Activated naive CD4-positive, alpha-beta T cell treated with Interleukin-2 at 50 U/mL for 16 hours (primary cell): ENCODE results near the gene ATP6V1G2.
"Not testable (repeated sequence)": the region's sequence is repeated elsewhere in the genome, so short reads cannot be mapped to it uniquely, and the experiment has no call there.

Experiments
- DNase-seq: peaks from one replicate; pipeline ENCODE4 v3.0.0-alpha.2; 2020

Gene ATP6V1G2

GRCh38 chr6:31546339-31546957 is at the start of gene ATP6V1G2:
Gene ATP6V1G2 (minus strand): TSS chr6:31546608. CDS start chr6:31546559, 49 bp downstream.
- peak; percentile 90 for DNase-seq

- DNase-seq, result no peak
These were observed 46.0 kb upstream of the ATP6V1G2 start for GRCh38 chr6:31592396-31592771.

GRCh38 chr6:31590691-31591090 is 44.3 kb upstream of the ATP6V1G2 start:
- DNase-seq, result not testable (repeated sequence)

- no peak for DNase-seq
These were observed 42.7 kb upstream of the ATP6V1G2 start for GRCh38 chr6:31588871-31589650.

GRCh38 chr6:31587791-31588777 is 41.7 kb upstream of the ATP6V1G2 start:
- DNase-seq, result no peak

GRCh38 chr6:31586599-31587281 is 40.3 kb upstream of the ATP6V1G2 start:
- DNase-seq, result peak; percentile 22

- DNase-seq, result no peak
These were observed 39.6 kb upstream of the ATP6V1G2 start, which contains the start of gene LST1 for GRCh38 chr6:31586008-31586407. Gene LST1 (plus strand): TSS chr6:31586277. CDS start chr6:31587300, 1,023 bp downstream.

GRCh38 chr6:31585491-31585890 is 39.1 kb upstream of the ATP6V1G2 start:
- DNase-seq, result peak; percentile 42

- DNase-seq, result peak; percentile 59
These were observed 35.8 kb upstream of the ATP6V1G2 start, which contains the start of gene LTB for GRCh38 chr6:31582230-31582643. Gene LTB (minus strand): TSS chr6:31582424. CDS start chr6:31582417, 7 bp downstream.

- peak; percentile 15 for DNase-seq
These were observed 35.2 kb upstream of the ATP6V1G2 start for GRCh38 chr6:31581434-31582229.

GRCh38 chr6:31580807-31581433 is 34.5 kb upstream of the ATP6V1G2 start:
- peak; percentile 89 for DNase-seq

- no peak for DNase-seq
These were observed 34.0 kb upstream of the ATP6V1G2 start for GRCh38 chr6:31580438-31580740.

GRCh38 chr6:31579546-31580437 is 33.4 kb upstream of the ATP6V1G2 start:
- DNase-seq, result peak; percentile 35

GRCh38 chr6:31579119-31579505 is 32.7 kb upstream of the ATP6V1G2 start:
- DNase-seq, result peak; percentile 23

GRCh38 chr6:31578184-31579118 is 32.0 kb upstream of the ATP6V1G2 start:
- peak; percentile 12 for DNase-seq

- DNase-seq, result no peak
These were observed 31.2 kb upstream of the ATP6V1G2 start for GRCh38 chr6:31577579-31577966.

- peak; percentile 60 for DNase-seq
These were observed 30.6 kb upstream of the ATP6V1G2 start for GRCh38 chr6:31576897-31577578.
